ENCODE data around the gene KLRB1. TPM values are rescaled to one million over a fixed set of nuclear protein-coding genes. Genes with fewer than 3 reads are reported as not detected.

Gene KLRB1
- polyA plus RNA-seq, 1 of the 3 experiments (the other 2 are of a cell fraction), result not detected

- no peaks in the 10 kb centered on the region for H3F3A ChIP-seq (replicated peaks; ENCODE audit: insufficient read depth)
- peaks cover 0 to 2% of the 10 kb centered on the region in 2 experiments; a peak in 1 of 4 replicates for H3K4me1 ChIP-seq (ENCODE audit: control insufficient read depth in 1 of 2, insufficient read depth in 2 of 2, low read depth in 1 of 2, low read length in 1 of 2)
- H3K27ac ChIP-seq (ENCODE audit: low read depth in 2 of 2, low read length in 1 of 2), result no peak overlapping the region
- ChIA-PET CTCF (interaction anchor here (1.3 kb wide), 1 partner anchor 9 kb away, joined by 5 read pairs; no protein-coding TSS in a partner anchor), POLR2A (no interaction called here)
- H3K27me3 ChIP-seq (ENCODE audit: insufficient read depth), result no peaks in the 10 kb centered on the region
- TF ChIP-seq EP300 (IDR thresholded peaks at IDR 0.05; ENCODE audit: borderline replicate concordance in 1 of 2, low read depth in 1 of 2, low read length in 1 of 2) (no peak), MAX (IDR thresholded peaks at IDR 0.05; ENCODE audit: low read depth) (no peak), FOXJ3 (CRISPR knock-in tag; IDR thresholded peaks at IDR 0.05) (no peak), EZH2phosphoT487 (IDR thresholded peaks at IDR 0.05; ENCODE audit: borderline replicate concordance, low read depth) (no peak), MXI1 (IDR thresholded peaks at IDR 0.05; ENCODE audit: low read depth, low read length) (no peak), CHD2 (IDR thresholded peaks at IDR 0.05; ENCODE audit: low read length, partially characterized antibody) (no peak), IRF3 (IDR thresholded peaks at IDR 0.05; ENCODE audit: low read depth, low read length) (no peak), NFIC (IDR thresholded peaks at IDR 0.05; ENCODE audit: borderline replicate concordance) (no peak), MEF2A (IDR thresholded peaks at IDR 0.05; ENCODE audit: borderline replicate concordance, low read depth) (no peak)
- no peaks in the 10 kb centered on the region for H3K9me3 ChIP-seq
- no peak overlapping the region for H3K4me3 ChIP-seq (ENCODE audit: low read depth in 2 of 2, low read length in 1 of 2)
- H3K9me2 ChIP-seq, result no peaks in the 10 kb centered on the region
- no peaks in the 10 kb centered on the region for H3K79me2 ChIP-seq (ENCODE audit: insufficient read depth)
- 28% methylated on average over 2 of the region's 2 CpGs for WGBS (ENCODE audit: low lambda C conversion rate)
- H3K36me3 ChIP-seq (replicated peaks in 1 of 2; ENCODE audit: control insufficient read depth in 1 of 2, insufficient read depth in 2 of 2, low read length in 1 of 2), result no peaks in the 10 kb centered on the region
- H2AFZ ChIP-seq (ENCODE audit: low read depth), result no peak overlapping the region
- no peak overlapping the region for H3K9ac ChIP-seq
- no peak overlapping the region for H3K4me2 ChIP-seq
- DNase-seq, result peak; percentile 12
- no peaks in the 10 kb centered on the region for H4K20me1 ChIP-seq (ENCODE audit: insufficient read depth)
These were observed 19.0 kb downstream of the KLRB1 start for GRCh38 chr12:9588749-9589148.

GRCh38 chr12:9587987-9588600 is 19.6 kb downstream of the KLRB1 start:
- DNase-seq, result no peak
- Histone ChIP-seq H4K20me1 (ENCODE audit: insufficient read depth) (no peaks in the 10 kb centered on the region), H3K9ac (no peak overlapping the region), H3K27ac (ENCODE audit: low read depth in 2 of 2, low read length in 1 of 2) (no peak overlapping the region), H3K4me1 (ENCODE audit: control insufficient read depth in 1 of 2, insufficient read depth in 2 of 2, low read depth in 1 of 2, low read length in 1 of 2) (peaks cover 0 to 2% of the 10 kb centered on the region in 2 experiments; a peak in 1 of 4 replicates), H3K4me3 (ENCODE audit: low read depth in 2 of 2, low read length in 1 of 2) (no peak overlapping the region), H3K36me3 (replicated peaks in 1 of 2; ENCODE audit: control insufficient read depth in 1 of 2, insufficient read depth in 2 of 2, low read length in 1 of 2) (no peaks in the 10 kb centered on the region), H3K79me2 (ENCODE audit: insufficient read depth) (no peaks in the 10 kb centered on the region), H3F3A (replicated peaks; ENCODE audit: insufficient read depth) (no peaks in the 10 kb centered on the region), H3K9me3 (no peaks in the 10 kb centered on the region), H3K4me2 (no peak overlapping the region), H3K9me2 (no peaks in the 10 kb centered on the region), H2AFZ (ENCODE audit: low read depth) (no peak overlapping the region), H3K27me3 (ENCODE audit: insufficient read depth) (no peaks in the 10 kb centered on the region)
- 87% methylated on average over 4 of the region's 4 CpGs for WGBS (ENCODE audit: low lambda C conversion rate)
- ChIA-PET POLR2A (no interaction called here), CTCF (interaction anchor here (1.3 kb wide), 1 partner anchor 9 kb away, joined by 5 read pairs; no protein-coding TSS in a partner anchor)
- TF ChIP-seq MEF2A (IDR thresholded peaks at IDR 0.05; ENCODE audit: borderline replicate concordance, low read depth) (no peak), YY1 (IDR thresholded peaks at IDR 0.05; ENCODE audit: low read depth) (no peak), JUND (IDR thresholded peaks at IDR 0.05) (no peak), CHD2 (IDR thresholded peaks at IDR 0.05; ENCODE audit: low read length, partially characterized antibody) (no peak), USF1 (IDR thresholded peaks at IDR 0.05; ENCODE audit: borderline replicate concordance, low read depth) (no peak), REST (IDR thresholded peaks at IDR 0.05; ENCODE audit: low read depth, low read length) (no peak), ZBTB33 (IDR thresholded peaks at IDR 0.05; ENCODE audit: borderline replicate concordance, low read depth) (no peak), FOSL2 (IDR thresholded peaks at IDR 0.05; ENCODE audit: borderline replicate concordance, low read depth) (no peak), USF2 (IDR thresholded peaks at IDR 0.05; ENCODE audit: borderline replicate concordance, low read depth, low read length) (no peak), GATA2 (CRISPR knock-in tag; IDR thresholded peaks at IDR 0.05) (no peak)

All from SK-N-SH (cell line).